ENCODE data around the gene CIAO3. TPM values are rescaled to one million over a fixed set of nuclear protein-coding genes. Genes with fewer than 3 reads are reported as not detected.

Gene CIAO3
- total RNA-seq, 1 donor from 2014 or later: 46.0 TPM

- Mint-ChIP-seq H3K27me3 (ENCODE audit: low read depth) (no peaks in the 10 kb centered on the region), H3K9me3 (no peaks in the 10 kb centered on the region), H3K27ac (peak overlapping the region; percentile 84), H3K36me3 (peaks cover 11% of the 10 kb centered on the region), H3K4me1 (peaks cover 20% of the 10 kb centered on the region), H3K4me3 (peak overlapping the region; percentile 78)
- no peak for TF ChIP-seq CTCF (IDR thresholded peaks at IDR 0.05; ENCODE audit: unreplicated experiment)
- DNase-seq (ENCODE audit: low spot score in 2 of 2, unreplicated experiment in 2 of 2): no peak
Measured at GRCh38 chr16:683396-684070, 57.3 kb downstream of the CIAO3 start.

DNA sequence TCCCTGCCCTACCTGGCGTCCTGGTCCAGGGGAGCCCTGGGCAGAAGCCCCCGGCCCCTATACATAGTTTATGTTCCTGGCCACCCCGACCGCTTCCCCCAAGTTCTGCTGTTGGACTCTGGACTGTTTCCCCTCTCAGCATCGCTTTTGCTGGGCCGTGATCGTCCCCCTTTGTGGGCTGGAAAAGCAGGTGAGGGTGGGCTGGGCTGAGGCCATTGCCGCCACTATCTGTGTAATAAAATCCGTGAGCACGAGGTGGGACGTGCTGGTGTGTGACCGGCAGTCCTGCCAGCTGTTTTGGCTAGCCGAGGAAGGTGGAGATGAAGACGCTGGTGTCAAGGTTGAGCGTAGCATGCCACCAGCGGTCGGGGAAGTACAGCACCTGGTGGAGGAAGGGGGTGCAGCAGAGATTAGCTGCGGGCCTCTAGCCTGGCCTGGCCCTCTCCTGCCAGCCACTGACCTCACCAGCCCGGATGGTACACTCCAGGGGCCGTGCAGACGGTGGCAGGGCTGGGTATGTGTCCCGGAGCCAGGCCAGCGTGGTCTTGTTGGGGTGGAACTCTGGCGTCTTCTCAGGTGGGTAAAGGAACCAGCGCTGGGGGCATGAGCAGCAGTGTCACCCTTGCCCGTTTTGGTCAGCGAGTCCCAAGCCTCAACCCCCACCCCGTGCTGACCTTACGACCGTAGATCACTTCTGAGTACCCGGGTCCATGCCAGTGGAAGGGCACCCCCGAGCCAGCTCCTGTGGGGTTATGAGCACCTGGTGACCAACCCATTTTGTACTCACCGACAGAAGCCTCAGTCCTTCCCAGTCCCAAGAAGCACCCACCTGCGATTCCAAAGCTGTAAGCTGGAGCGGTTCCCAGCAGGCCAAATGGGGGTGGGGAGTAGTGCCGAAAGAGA lies 58.1 kb downstream of the CIAO3 start:
- H3K4me3 Mint-ChIP-seq: peak overlapping the region; percentile 78
- peak overlapping the region; percentile 73 for H3K27ac Mint-ChIP-seq
- peaks cover 11% of the 10 kb centered on the region for H3K36me3 Mint-ChIP-seq
- H3K27me3 Mint-ChIP-seq (ENCODE audit: low read depth): no peaks in the 10 kb centered on the region
- no peak for DNase-seq (ENCODE audit: low spot score in 2 of 2, unreplicated experiment in 2 of 2)
- no peak for TF ChIP-seq CTCF (IDR thresholded peaks at IDR 0.05; ENCODE audit: unreplicated experiment)
- H3K9me3 Mint-ChIP-seq: no peaks in the 10 kb centered on the region
- peaks cover 20% of the 10 kb centered on the region for H3K4me1 Mint-ChIP-seq

DNA sequence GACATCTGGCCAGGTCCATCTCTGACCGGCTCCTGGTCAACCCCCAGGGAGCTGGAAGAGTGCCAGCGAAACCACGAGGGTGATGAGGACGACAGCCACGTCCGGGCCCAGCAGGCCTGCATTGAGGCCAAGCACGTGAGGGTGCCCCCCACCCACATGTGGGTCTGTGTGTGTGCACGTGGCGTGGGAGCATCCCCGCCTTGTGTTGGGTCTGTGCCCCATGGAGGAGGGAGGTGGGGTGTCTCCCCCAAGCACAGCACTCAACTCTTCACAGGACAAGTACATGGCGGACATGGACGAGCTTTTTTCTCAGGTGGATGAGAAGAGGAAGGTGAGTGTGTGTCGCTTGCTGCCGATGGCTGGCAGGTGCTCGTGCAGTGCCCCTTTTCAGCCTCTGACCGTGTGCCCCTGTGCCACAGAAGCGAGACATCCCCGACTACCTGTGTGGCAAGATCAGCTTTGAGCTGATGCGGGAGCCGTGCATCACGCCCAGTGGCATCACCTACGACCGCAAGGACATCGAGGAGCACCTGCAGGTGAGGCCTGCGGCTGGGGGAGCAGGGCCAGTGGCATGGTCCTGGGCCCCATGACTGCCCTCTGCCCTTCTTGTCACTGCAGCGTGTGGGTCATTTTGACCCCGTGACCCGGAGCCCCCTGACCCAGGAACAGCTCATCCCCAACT lies 58.9 kb downstream of the CIAO3 start:
- peaks cover 20% of the 10 kb centered on the region for H3K4me1 Mint-ChIP-seq
- no peaks in the 10 kb centered on the region for H3K9me3 Mint-ChIP-seq
- TF ChIP-seq CTCF (IDR thresholded peaks at IDR 0.05; ENCODE audit: unreplicated experiment): no peak
- H3K4me3 Mint-ChIP-seq: peak overlapping the region; percentile 78
- H3K36me3 Mint-ChIP-seq: peaks cover 11% of the 10 kb centered on the region
- no peak for DNase-seq (ENCODE audit: low spot score in 2 of 2, unreplicated experiment in 2 of 2)
- H3K27ac Mint-ChIP-seq: peak overlapping the region; percentile 39
- peaks cover under 1% of the 10 kb centered on the region for H3K27me3 Mint-ChIP-seq (ENCODE audit: low read depth)

DNA sequence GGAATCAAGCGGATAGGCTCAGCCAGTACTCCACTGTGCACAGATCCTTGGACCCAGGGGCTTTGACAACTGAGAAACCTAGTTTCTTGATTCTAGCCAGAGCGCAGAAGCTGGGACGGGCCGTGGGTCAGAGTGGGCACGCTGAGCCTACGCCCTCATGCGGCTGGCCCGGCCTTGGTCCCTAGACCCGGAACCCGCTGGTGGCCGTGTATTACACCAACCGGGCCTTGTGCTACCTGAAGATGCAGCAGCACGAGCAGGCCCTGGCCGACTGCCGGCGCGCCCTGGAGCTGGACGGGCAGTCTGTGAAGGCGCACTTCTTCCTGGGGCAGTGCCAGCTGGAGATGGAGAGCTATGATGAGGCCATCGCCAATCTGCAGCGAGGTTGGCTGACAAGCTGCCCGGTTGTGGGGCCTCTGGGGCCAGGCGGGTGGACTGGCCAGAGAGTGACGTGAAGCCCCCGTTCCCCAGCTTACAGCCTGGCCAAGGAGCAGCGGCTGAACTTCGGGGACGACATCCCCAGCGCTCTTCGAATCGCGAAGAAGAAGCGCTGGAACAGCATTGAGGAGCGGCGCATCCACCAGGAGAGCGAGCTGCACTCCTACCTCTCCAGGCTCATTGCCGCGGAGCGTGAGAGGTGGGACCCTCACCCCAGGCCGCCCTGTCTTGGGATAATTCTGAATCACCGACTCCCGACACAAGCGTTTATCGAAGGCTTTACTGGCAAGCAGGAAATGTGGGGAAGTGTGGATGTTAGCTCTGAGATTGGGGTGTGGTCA lies 59.6 kb downstream of the CIAO3 start:
- Mint-ChIP-seq H3K36me3 (peaks cover 11% of the 10 kb centered on the region), H3K27ac (peak overlapping the region; percentile 73), H3K4me3 (peak overlapping the region; percentile 78), H3K4me1 (peaks cover 20% of the 10 kb centered on the region), H3K27me3 (ENCODE audit: low read depth) (peaks cover 5% of the 10 kb centered on the region), H3K9me3 (no peaks in the 10 kb centered on the region)
- no peak for DNase-seq (ENCODE audit: low spot score in 2 of 2, unreplicated experiment in 2 of 2)
- TF ChIP-seq CTCF (IDR thresholded peaks at IDR 0.05; ENCODE audit: unreplicated experiment): no peak

GRCh38 chr16:680625-680945 lies 60.2 kb downstream of the CIAO3 start:
- DNase-seq (ENCODE audit: low spot score in 2 of 2, unreplicated experiment in 2 of 2): no peak
- Mint-ChIP-seq H3K4me1 (peaks cover 20% of the 10 kb centered on the region), H3K4me3 (peak overlapping the region; percentile 78), H3K36me3 (peaks cover 9% of the 10 kb centered on the region), H3K9me3 (no peaks in the 10 kb centered on the region), H3K27ac (no peak overlapping the region), H3K27me3 (ENCODE audit: low read depth) (peaks cover 5% of the 10 kb centered on the region)
- no peak for TF ChIP-seq CTCF (IDR thresholded peaks at IDR 0.05; ENCODE audit: unreplicated experiment)

All from mesothelial cell of epicardium (in vitro differentiated cells).